Stimulated activated CD4-positive, alpha-beta T cell treated with anti-CD3 and anti-CD28 coated beads, TNF-alpha, amount 100 ng/mL, for 24 hours (primary cell): Measurements from ENCODE around the gene CHFR.
A peak's percentile ranks its signal among the peaks of the same experiment; 100 is the strongest.
"Not testable (repeated sequence)": the region's sequence is repeated elsewhere in the genome, so short reads cannot be mapped to it uniquely, and the experiment has no call there.

Source experiments
- DNase-seq, 3 experiments: peaks; one replicate each; pipeline ENCODE4 v3.0.0-alpha.2; 2020; ENCODE audit warnings: low read depth in 3 of 3

Gene CHFR

GRCh38 chr12:132887513-132888351 is at the start of gene CHFR:
TSS of gene CHFR (minus strand) at chr12:132887605. CDS start at chr12:132887328, 277 bp downstream.
- DNase-seq: peak; percentile 88 to 94 (median 90)

- DNase-seq: not testable (repeated sequence)
Measured at GRCh38 chr12:132936921-132937320, 49.5 kb upstream of the CHFR start.

GRCh38 chr12:132936163-132936562 is 48.8 kb upstream of the CHFR start:
- DNase-seq: no peak

DNA sequence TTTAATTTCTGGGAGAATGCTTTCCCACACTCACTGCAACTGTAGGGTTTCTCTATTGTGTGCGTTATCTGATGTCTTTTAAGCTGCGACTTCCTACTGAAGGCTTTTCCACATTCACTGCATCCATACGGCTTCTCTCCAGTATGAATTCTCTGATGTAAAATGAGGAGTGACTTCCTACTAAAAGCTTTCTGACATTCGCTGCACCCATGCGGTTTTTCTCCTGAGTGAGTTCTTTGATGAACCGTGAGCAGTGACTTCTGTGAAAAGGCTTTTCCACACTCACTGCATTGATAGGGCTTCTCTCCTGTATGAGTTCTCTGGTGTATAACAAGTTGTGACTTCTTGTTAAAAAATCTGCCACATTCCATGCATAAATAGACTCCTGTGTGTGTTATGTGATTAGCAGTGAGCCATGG is 39.0 kb upstream of the CHFR start:
- DNase-seq: no peak

DNA sequence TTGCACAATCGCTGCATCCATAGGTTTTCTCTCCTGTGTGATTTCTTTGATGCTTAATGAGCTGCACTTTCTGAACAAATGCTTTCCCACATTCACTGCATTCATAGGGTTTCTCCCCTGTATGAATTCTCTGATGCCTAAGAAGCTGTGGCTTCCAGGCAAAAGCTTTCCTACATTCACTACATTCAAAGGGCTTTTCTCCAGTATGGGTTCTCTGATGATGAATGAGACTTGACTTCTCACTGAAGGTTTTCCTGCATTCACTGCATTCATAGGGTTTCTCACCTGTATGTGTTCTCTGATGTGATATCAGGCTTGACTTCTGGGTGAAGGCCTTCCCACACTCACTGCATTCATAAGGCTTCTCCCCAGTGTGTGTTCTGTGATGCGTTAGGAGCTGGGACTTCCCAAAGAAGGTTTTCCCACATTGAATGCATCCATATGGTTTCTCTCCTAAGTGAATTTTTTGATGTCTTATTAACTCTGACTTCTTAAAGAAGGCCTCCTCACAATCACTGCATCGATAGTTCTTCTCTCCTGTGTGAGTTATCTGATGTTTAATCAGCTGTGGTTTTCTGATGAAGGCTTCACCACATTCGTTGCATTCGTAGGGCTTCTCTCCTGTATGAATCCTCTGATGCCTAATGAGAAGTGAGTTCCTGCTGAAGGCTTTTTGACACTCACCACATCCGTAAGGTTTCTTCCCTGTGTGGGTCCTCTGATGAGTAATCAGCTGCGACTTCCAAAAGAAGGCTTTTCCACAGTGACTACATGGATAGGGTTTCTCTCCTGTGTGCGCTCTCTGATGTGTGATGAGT is 38.4 kb upstream of the CHFR start:
- DNase-seq: no peak

DNA sequence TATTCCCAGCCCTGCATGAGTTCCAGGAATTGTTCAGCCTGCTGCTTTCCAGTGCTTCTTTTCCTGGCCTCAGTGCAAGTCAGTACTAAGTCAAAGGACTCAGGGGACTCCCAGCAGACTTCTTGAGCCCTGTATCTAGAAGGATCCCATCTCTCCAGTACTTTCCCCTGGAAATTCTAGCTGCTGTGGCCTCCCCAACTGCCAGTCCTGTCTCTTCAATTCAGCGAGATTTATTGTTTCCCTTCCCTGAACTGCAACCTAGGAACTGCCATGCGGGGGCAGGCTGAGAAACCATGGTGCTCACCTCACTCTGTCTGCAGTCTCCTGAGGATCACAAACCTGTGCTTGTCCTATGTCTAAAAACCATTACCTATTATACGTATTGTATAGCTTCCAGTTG is 37.0 kb upstream of the CHFR start:
- no peak for DNase-seq

DNA sequence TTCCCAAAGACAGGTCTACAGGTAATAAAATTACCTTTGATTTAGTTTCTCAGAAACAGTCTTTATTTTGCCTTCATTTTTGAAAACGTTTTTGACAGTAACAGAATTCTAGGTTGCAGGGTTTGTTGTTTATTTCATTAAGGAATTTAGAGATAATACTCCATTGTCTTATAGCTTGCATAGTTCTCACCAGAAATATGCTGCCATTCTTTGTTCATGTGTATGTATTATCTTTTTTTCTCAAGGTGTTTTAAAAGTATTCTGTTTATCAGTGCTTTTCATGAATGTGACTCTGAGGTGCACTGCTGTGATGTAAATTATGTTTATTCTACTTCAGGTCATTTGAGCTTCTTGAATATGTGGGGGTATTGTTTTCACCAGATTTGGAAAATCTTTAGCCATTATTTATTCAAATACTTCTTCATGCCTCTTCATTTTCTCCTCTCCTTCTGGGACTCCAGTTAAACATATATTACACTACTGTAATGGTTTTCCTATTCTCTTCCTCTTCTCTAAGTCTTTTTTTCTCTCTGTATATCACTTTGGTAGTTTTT is 36.0 kb upstream of the CHFR start:
- DNase-seq: no peak

- DNase-seq: no peak
Measured at GRCh38 chr12:132922676-132923075, 35.3 kb upstream of the CHFR start.

DNA sequence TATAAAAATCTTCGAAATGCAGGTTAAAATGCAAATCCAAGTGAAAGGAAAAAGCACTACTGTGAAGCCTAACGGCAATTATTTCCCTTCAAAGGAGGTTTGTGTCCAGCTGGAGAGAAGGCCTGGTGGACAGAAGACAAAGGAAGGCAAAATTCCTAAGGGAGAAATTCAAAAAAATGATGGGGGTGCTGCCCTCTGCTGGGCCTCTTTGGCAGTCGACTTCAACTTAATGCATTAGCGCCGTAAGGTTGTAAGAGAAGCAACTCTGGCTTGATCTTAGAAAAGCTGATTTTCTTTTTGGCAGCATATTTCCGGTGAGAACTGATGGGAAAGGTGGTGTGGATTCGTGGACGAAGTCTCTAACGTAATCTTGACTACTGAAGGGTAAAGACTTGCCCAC is 34.3 kb upstream of the CHFR start:
- no peak for DNase-seq

DNA sequence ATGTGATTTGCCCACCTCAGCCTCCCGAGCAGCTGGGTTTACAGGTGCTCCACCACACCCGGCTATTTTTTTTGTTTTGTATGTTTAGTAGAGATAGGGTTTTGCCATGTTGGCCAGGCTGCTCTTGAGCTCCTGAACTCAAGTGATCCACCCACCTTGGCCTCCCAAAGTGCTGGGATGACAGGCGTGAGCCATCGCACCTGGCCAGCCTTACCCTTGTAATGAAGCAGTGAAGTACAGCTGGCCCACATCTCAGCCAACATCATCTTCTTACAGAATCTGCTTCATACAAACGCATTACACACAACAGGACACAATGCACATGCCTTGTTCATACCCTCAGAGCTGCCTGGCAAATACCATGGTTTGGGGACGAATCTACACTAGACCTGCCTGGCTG is 31.3 kb upstream of the CHFR start:
- DNase-seq: no peak

- DNase-seq: no peak
Measured at GRCh38 chr12:132909030-132909368, 21.6 kb upstream of the CHFR start.

- DNase-seq: peak; percentile 95 to 96 (median 95)
Measured at GRCh38 chr12:132908145-132909029, 21.0 kb upstream of the CHFR start.

- DNase-seq: not testable (repeated sequence)
Measured at GRCh38 chr12:132907789-132908144, 20.4 kb upstream of the CHFR start.

GRCh38 chr12:132907216-132907615 is 19.8 kb upstream of the CHFR start:
- no peak for DNase-seq

DNA sequence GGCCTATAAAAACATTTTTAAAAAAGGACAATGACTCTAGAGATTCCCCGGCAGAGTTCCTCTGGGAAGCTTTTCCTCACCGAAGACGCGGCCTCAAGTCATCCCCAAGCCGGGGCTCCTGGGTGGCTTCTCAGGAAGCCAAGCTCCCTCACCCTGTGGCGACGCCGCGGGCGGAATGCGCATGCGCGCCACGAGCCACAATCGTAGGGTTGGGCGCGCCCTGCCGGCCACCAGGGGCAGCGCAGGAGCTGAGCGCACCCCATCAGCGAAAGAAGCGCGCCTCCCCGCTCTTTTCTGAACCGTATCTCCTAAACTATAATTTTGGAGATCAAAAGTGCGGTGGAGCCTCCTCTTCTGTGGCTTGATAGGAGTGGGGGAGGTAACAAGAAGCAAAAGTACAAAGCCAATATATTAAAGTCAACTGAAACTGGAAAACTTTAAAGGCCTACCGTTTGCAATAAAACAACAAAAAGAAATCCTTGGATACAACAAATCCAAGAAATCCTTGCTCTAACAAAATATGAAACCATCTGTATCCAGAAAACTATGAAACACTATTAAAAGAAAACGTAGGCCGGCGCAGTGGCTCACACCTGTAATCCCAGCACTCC is 17.4 kb upstream of the CHFR start:
- peak; percentile 83 to 87 (median 86) for DNase-seq

GRCh38 chr12:132899033-132899432 is 11.6 kb upstream of the CHFR start:
- no peak for DNase-seq

GRCh38 chr12:132888852-132889251 is 1.4 kb upstream of the CHFR start:
- no peak for DNase-seq

- DNase-seq: peak in 1 of 3 experiments; percentile 6
Measured at GRCh38 chr12:132886529-132887477, 602 bp downstream of the CHFR start.

DNA sequence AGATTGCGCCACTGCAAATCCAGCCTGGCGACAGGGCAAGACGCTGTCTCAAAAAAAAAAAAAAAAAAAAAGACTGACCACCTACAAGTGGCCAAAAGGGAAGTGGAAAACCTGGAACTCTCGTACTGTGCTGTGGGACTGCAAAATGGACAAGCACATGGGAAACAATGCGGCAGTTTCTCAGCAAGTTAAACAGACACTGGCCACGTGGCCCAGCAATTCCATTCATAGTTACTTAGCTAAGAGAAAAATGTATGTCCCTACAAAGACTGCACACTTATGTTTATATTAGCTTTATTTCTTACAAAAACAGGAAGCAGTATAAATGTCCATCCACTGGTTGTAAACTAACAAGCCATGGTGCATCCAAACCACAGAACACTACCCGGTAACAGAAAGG is 5.6 kb downstream of the CHFR start:
- DNase-seq: no peak

DNA sequence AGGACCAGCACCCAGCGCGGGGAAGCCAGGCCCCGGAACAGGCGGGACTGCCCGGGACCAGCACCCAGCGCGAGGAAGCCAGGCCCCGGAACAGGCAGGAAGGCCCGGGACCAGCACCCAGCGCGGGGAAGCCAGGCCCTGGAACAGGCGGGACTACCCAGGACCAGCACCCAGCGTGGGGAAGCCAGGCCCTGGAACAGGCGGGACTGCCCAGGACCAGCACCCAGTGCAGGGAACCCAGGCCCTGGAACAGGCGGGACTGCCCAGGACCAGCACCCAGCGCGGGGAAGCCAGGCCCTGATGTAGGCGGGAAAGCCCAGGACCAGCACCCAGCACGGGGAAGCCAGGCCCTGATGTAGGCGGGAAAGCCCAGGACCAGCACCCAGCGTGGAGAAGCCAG is 12.8 kb downstream of the CHFR start:
- not testable (repeated sequence) for DNase-seq
